HepG2 (cell line): Measurements from ENCODE around the gene LUZP2.

Source experiments
- CC2D1A ChIP-seq: sonication (generic); formaldehyde crosslinking; IDR thresholded peaks from 2 replicates; pipeline ENCODE4 v1.8.1; 2023; ENCODE audit warnings: mild to moderate bottlenecking, missing genetic modification reagents
- ETS1 ChIP-seq: sonication (generic); formaldehyde crosslinking; IDR thresholded peaks from 2 replicates; pipeline ENCODE4 v1.4.0; 2020; ENCODE audit warnings: missing genetic modification reagents
- MYC ChIP-seq: sonication (generic); formaldehyde crosslinking; IDR thresholded peaks from 2 replicates; pipeline ENCODE4 v1.9.0; 2021; ENCODE audit warnings: missing genetic modification reagents, borderline replicate concordance
- PBX3 ChIP-seq: sonication (generic); formaldehyde crosslinking; IDR thresholded peaks from 2 replicates; pipeline ENCODE4 v1.8.1; 2023; ENCODE audit warnings: missing genetic modification reagents, inconsistent platforms, borderline replicate concordance
- ZNF24 ChIP-seq: fragments of 450-650 bp; IDR thresholded peaks from 2 replicates; pipeline ENCODE4 v1.6.1; 2017; ENCODE audit warnings: antibody characterized with exemption, mild to moderate bottlenecking
- ZNF260 ChIP-seq: sonication (generic); formaldehyde crosslinking; IDR thresholded peaks from 2 replicates; pipeline ENCODE4 v1.4.0; 2020; ENCODE audit warnings: missing genetic modification reagents, low read depth, mild to moderate bottlenecking, borderline replicate concordance
- ZNF274 ChIP-seq: sonication (generic); formaldehyde crosslinking; IDR thresholded peaks from 2 replicates; pipeline ENCODE4 v1.5.1; 2020; ENCODE audit warnings: mild to moderate bottlenecking, missing genetic modification reagents
- TF ChIP-seq, protein P1 (sequence below): sonication (generic); formaldehyde crosslinking; IDR thresholded peaks from 2 replicates; pipeline ENCODE4 v1.5.0; 2020; ENCODE audit warnings: mild to moderate bottlenecking, missing genetic modification reagents, moderate library complexity
- TF ChIP-seq, protein P2 (sequence below): sonication (generic); formaldehyde crosslinking; conservative IDR thresholded peaks from 2 replicates; pipeline ENCODE4 v1.8.0; 2022; ENCODE audit warnings: missing genetic modification reagents

- TF ChIP-seq CC2D1A (CRISPR knock-in tag) (no peak), MYC (CRISPR knock-in tag) (no peak), ZNF24 (no peak), ZNF260 (no peak), ZNF274 (no peak), PBX3 (CRISPR knock-in tag) (no peak), ETS1 (no peak)
- TF ChIP-seq, protein P1, sequence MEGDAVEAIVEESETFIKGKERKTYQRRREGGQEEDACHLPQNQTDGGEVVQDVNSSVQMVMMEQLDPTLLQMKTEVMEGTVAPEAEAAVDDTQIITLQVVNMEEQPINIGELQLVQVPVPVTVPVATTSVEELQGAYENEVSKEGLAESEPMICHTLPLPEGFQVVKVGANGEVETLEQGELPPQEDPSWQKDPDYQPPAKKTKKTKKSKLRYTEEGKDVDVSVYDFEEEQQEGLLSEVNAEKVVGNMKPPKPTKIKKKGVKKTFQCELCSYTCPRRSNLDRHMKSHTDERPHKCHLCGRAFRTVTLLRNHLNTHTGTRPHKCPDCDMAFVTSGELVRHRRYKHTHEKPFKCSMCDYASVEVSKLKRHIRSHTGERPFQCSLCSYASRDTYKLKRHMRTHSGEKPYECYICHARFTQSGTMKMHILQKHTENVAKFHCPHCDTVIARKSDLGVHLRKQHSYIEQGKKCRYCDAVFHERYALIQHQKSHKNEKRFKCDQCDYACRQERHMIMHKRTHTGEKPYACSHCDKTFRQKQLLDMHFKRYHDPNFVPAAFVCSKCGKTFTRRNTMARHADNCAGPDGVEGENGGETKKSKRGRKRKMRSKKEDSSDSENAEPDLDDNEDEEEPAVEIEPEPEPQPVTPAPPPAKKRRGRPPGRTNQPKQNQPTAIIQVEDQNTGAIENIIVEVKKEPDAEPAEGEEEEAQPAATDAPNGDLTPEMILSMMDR (CRISPR knock-in tag), result no peak
- TF ChIP-seq, protein P2, sequence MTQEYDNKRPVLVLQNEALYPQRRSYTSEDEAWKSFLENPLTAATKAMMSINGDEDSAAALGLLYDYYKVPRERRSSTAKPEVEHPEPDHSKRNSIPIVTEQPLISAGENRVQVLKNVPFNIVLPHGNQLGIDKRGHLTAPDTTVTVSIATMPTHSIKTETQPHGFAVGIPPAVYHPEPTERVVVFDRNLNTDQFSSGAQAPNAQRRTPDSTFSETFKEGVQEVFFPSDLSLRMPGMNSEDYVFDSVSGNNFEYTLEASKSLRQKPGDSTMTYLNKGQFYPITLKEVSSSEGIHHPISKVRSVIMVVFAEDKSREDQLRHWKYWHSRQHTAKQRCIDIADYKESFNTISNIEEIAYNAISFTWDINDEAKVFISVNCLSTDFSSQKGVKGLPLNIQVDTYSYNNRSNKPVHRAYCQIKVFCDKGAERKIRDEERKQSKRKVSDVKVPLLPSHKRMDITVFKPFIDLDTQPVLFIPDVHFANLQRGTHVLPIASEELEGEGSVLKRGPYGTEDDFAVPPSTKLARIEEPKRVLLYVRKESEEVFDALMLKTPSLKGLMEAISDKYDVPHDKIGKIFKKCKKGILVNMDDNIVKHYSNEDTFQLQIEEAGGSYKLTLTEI (CRISPR knock-in tag), result no peak
Observed at GRCh38 chr11:24779791-24780190, 282.9 kb downstream of the LUZP2 start.
